LNCAP (cell line): ENCODE measurements around the gene FGF3.

Source experiments
- TF ChIP-seq, protein P1 (sequence below): fragments of 450-650 bp; IDR thresholded peaks from 2 replicates; pipeline ENCODE4 v1.5.1; 2017; ENCODE audit warnings: mild to moderate bottlenecking

FGF3 gene

DNA sequence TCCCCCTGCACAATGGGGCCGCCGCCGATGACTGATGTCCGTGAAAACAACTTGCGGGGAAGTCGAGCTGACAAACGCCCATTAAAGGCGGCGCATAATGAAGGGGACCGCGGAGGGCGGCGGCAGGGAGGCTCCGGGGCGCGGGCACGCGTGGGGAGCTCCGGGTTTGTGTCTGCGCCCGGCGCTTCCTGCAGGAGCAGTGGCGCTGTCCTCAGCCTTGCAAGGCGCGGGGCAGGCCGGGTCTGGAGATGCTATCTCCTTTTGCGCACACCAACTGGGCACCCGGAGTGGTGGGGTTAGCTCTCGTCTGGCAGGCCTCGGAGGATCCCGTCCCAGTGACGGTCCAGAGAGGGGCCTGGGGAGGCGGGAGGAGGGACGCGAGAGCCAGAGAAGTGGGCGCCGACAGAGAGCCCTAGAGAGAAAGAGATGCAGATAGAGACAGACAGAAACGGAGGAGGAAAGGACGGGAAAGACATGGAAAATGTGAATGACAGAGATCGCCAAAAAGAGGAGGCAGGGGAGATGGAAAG lies 390 bp upstream of the FGF3 start:
- TF ChIP-seq, protein P1, sequence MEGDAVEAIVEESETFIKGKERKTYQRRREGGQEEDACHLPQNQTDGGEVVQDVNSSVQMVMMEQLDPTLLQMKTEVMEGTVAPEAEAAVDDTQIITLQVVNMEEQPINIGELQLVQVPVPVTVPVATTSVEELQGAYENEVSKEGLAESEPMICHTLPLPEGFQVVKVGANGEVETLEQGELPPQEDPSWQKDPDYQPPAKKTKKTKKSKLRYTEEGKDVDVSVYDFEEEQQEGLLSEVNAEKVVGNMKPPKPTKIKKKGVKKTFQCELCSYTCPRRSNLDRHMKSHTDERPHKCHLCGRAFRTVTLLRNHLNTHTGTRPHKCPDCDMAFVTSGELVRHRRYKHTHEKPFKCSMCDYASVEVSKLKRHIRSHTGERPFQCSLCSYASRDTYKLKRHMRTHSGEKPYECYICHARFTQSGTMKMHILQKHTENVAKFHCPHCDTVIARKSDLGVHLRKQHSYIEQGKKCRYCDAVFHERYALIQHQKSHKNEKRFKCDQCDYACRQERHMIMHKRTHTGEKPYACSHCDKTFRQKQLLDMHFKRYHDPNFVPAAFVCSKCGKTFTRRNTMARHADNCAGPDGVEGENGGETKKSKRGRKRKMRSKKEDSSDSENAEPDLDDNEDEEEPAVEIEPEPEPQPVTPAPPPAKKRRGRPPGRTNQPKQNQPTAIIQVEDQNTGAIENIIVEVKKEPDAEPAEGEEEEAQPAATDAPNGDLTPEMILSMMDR = no peak

DNA sequence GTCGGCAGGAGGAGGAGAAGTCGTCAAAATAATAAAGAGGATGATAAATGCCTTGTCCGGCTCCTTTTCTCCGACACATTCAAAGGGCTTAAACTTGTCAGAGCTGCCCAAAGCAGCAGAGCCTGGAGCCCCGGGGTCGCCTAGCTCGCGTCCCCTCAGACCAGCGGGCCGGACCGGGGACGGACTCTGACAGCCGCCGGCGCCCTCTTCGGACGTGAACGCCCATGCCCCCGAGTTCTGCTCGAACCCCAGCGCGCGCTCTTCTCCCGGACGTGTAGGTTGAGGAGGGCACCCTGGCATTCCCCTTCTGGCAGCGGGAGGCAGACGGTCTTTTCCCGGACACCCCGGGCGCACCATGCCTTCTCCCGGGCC lies 999 bp downstream of the FGF3 start:
- TF ChIP-seq, protein P1 = no peak

DNA sequence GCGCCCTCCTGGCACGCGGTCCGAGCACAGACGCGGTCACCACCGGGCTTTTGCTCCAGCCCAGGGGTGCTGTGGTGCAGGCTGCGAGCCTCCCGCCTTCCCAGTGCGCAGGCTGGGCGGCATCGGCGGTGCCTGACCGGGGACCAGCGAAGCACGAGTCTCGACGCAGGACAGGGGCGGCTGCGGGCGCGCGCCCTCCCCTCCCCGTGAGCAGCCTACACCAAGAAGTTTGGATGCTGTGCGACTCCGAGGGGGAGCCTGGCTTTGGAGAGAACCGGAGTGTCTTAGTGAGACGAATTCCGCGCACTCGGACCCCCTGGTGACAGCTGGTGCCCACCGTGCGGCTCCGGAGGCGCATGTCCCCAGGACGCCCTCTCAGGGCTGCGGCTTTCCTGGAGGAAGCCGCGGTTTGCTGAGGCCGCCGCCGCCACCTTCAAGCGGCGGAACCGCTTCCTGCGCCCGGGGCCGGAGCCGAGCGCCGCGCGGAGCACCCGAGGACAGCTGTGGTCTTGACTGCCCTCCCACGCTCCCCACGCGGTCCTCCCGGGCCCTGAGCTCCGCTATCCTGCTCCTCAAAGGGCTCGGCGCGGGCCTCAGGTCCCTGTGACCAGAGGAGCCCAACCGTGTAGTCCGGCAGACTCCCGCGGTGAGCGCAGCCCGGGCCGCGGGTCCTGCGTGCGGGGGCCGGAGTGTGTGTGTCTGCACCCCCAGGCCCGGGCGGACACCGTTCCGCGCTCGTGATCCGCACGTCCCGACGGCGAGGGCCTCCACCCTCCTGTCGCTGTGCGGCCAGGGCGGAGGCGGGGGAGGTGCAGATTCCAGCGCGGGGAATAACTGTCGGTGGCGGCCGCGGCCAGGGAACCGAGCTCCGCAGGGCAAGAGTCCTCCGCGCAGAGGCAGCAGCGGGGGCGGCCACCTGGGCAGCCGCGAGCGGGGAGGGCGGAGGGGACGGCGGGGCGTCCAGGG lies 1.7 kb downstream of the FGF3 start:
- TF ChIP-seq, protein P1 = no peak

DNA sequence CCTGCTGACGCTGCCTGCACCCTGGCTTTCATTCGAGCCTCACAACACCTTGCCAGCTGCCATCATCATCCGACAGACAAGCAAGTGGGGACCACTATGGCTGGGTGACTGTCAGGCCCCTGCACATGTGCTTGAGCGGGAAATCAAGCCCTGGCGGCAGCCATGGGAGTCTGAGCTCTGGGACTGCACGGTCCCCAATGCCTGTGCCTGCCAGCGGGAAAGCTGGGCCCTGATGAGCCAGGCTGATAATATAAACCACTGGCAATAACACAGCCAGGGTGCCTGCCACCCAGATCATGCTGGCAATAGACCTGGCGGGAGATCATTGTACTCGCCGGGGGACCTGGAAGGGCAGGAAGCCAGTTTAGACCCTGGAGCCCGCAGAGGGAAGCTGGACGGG lies 2.5 kb downstream of the FGF3 start:
- TF ChIP-seq, protein P1 = no peak

DNA sequence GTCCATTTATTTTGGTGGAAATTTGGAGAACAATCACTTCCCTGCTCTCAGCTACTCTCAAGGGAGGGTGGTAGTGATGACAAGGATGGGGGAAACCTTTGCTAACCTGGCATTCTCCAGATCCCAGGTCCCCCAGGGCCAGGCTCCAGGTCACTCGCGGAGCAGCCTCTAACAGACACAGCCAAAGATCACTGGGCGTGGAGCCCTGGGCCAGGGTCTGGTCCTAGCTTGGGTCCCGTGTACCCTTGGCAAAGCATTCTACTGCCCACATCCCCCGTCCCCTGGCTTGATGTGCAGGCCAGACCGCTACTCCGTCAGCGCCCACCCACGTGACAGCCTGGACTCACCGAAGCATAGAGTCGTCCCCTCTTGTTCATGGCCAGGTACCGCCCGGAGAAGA lies 3.2 kb downstream of the FGF3 start:
- TF ChIP-seq, protein P1 = no peak

DNA sequence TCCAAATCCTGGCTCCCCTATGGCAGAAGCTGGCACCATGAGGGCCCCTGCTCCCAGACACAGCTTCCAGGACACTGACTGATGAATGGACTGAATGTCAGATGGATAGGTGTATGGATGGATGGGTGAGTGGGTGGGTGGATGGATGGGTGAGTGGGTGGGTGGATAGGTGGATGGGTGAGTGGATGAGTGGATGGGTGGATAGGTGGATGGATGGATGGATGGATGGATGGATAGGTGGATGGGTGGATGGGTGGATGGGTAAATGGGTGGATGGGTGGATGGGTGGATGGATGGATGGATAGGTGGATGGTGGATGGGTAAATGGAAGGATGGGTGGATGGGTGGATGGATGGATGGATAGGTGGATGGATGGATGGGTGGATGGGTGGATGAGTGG lies 4.3 kb downstream of the FGF3 start:
- TF ChIP-seq, protein P1 = no peak

DNA sequence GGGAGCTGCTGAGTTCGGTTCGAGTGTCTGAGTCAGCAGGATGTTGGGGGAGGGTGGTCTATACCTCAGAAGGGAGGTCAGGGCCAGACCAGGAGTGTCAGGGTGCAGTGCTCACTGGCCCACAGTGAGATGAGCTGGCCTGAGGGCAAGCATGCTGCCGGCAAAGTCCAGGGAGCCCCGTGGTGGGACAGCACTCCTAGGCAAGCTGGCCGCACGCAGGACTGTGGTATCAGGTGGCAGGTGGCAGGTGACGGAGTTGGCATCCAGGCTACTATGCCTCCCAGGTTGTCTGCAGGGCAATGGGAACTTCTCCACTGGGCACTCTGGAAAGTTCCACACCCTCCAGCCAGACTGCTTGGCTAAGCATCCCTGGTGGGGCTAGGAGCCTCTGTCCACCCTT lies 4.8 kb downstream of the FGF3 start:
- TF ChIP-seq, protein P1 = no peak
